CD4-positive, alpha-beta T cell treated with Interleukin-15 for 1 hour (primary cell): ENCODE results near the gene PTPRD.

ENCODE experiments used
- DNase-seq: peaks from one replicate; pipeline ENCODE4 v3.0.0-alpha.2; 2020

The PTPRD gene

DNA sequence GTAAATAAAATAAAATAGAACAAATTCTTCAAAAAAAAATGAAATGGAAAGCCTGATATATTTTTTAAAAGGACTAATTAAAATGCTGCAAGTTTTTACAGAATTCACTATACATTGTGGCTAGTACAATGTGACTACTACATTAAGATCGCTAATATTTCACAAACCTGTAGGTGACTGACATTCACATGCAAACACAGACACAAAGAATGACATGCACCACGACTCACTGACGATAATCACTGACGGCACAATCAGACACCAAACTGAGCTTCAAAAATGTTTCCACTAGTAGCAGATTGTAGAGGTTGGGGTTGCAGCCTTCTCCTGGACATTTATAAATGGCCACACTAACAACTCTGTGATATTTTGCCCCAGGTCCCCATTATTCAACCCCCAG lies 2175.5 kb downstream of the PTPRD start:
- no peak for DNase-seq

DNA sequence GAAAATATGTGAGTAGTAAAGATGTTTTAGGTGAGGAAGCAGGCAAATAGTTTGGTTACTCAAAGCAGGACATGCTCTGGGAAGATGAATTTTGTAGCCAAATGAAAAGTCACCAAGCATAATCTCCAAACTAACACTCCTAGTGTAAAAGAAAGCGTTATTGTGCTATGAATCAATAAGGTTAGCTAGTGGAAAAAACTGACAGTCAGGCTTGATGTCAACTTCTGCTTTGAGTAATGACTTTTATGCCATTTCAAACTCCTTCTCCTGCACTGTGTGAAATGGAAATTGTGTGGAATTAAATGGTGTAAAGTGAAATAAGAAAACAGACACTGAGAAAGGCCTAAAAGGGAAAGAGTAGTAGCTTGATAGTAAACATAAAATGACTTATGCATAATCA lies 2176.0 kb downstream of the PTPRD start:
- DNase-seq: no peak

- DNase-seq: no peak
These were observed 2178.2 kb downstream of the PTPRD start for GRCh38 chr9:8434621-8435020.

DNA sequence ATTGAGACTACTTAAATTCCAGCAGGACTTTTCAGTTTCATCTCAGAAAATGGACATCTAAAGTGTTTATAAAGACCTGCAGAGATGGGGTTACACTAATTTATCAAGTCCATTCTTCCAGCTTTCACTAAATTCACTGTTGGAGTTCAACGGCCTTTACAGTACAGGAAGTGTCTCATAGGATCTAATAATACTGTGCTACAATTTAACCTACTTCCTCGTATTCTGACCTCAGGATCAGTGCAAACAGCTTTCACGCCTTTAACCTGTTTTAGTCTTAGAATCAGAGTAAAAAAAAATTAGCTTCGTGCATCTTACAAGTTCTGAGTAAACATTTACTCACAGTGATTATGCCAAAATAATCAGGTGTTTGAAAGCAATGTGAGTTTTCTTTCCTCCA lies 2180.6 kb downstream of the PTPRD start:
- no peak for DNase-seq

- no peak for DNase-seq
These were observed 2181.3 kb downstream of the PTPRD start for GRCh38 chr9:8431505-8431904.

- no peak for DNase-seq
These were observed 2181.9 kb downstream of the PTPRD start for GRCh38 chr9:8430945-8431344.

- no peak for DNase-seq
These were observed 2183.0 kb downstream of the PTPRD start for GRCh38 chr9:8429768-8430167.

- DNase-seq: no peak
These were observed 2183.6 kb downstream of the PTPRD start for GRCh38 chr9:8429157-8429556.

GRCh38 chr9:8428389-8428788 lies 2184.4 kb downstream of the PTPRD start:
- no peak for DNase-seq

DNA sequence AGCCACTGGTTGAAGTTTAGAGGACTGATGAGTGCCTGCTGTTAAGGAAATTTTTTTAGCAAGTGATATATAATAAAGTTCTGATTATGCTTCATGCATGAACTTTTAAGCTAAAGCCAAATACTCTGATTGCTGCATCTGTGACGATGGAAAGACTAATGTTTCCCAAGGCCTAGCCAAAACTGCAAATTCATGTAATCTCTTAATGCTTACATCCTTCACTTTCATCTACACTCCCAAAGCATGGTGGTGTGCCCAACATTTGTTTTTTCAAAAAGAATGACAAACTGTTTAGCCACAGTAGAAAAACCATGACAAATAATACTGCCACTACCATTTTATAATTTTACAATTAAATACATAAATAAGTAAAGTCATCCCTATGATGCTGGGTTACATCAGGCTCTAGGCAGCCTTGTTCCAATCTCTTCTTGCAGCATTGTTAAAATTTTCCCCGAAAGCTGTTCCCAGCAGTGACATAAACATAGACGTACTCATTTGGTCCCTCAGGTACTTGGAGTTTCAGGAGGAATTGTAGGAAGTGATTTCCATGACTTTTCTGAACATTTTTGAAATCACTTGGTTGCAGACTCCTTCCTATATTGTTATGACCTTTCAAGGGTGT lies 2187.9 kb downstream of the PTPRD start:
- no peak for DNase-seq

GRCh38 chr9:8420416-8420815 lies 2192.4 kb downstream of the PTPRD start:
- DNase-seq: no peak

DNA sequence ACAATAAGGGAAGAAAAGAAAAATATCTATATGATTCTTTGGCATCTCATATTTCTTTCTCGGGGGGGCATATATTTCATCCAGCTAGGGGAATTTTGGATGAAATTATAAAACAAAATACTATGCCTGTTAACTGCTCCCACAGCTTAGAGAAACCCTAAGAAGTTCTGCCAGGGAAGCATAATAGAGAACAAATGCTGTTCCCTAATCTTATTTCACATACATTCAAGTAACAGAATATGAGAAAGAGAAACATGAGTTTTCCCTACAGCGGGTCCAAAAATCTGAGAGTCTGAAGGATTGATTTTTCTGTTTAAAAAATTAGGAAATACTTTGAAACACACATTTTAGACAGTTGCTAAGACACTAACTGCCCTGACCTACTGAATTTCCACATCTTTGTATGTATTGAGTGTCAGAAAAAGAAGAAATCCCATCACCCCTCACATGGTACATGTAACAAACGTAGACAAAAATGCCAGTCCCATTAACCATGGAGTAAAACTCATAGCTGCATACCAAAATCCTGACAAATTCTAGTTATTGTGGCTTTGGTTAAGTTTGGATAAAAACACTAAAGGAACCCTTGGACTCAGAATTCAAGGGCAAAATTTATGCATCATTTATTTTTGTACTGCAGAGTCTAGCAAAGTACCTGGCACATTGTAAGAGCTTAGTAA lies 2193.1 kb downstream of the PTPRD start:
- no peak for DNase-seq

GRCh38 chr9:8417341-8417740 lies 2195.5 kb downstream of the PTPRD start:
- DNase-seq: no peak

GRCh38 chr9:8412327-8412726 lies 2200.5 kb downstream of the PTPRD start:
- no peak for DNase-seq

- no peak for DNase-seq
These were observed 2204.1 kb downstream of the PTPRD start for GRCh38 chr9:8408575-8409190.

DNA sequence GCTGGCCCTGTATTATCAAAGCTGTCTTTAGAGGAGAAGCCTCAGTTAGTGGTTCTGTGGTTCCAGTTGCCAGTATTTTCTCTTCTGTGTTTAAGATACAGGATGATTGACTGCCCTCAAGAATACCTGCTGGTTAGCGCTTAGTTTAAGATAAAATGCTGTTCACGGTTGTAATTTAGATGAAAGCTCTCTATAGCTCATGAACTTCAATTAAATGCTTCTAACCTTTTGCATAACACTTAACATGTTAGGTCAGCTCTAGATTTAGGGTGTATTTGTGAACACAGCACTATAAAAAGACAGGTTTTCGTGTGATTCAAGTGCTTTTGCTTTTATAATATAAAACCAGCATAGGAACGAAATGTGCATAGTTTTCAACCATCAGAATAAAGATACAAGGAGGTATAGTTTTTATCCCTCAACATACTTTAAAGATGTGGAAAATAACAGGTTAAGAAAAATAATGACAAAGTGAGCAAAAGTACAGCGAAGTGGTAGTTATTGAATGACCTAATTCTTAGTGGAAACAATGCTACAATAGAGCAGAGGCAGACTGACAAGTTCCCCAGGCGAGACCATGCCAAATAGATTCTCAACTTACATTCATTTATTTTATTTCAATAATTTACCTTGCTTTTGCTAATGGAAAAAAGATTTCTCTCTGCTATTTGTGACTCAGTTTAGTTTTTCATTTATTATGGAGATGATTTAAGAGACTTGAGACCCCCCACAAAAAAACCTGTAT lies 2210.7 kb downstream of the PTPRD start:
- no peak for DNase-seq

DNA sequence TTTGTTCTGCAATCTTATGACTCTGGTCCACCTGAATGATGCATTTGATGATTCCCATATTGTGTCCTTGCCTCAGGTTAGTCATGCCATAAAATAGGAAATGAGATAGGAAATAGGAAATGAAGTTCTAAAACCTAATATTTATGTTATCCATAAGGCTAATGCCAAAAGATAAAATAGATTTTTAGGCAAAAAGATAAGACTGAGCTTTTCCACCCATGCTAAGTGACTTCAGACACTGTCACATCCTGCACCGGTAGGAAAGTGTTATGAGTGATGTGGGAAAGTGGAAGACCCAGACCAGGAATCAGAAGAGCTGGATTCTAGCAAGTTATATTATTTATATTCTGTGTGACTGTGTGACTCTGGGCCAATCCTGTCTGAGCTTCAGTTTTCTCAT lies 2212.4 kb downstream of the PTPRD start:
- DNase-seq: no peak

GRCh38 chr9:8395022-8395421 lies 2217.8 kb downstream of the PTPRD start:
- no peak for DNase-seq

DNA sequence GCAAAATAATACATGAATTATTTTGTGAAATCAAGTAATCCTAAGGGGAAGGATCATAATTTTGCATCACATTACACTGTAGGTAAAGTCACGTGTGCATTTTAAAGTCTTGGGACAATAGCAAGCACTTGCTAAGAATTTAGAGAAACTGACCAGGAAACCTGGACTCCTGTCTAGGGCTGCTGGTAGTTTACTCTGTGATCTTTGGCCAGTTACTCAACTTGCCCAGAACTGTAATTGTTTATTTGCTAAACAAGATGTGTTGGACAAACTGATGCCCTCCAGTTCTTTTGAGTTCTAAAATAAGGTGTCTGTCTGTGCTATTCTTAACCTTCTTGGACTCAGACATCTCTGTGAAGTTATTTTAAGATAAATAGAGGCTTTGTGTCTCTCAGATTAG lies 2218.5 kb downstream of the PTPRD start:
- no peak for DNase-seq

- no peak for DNase-seq
These were observed 2219.9 kb downstream of the PTPRD start for GRCh38 chr9:8392866-8393265.

DNA sequence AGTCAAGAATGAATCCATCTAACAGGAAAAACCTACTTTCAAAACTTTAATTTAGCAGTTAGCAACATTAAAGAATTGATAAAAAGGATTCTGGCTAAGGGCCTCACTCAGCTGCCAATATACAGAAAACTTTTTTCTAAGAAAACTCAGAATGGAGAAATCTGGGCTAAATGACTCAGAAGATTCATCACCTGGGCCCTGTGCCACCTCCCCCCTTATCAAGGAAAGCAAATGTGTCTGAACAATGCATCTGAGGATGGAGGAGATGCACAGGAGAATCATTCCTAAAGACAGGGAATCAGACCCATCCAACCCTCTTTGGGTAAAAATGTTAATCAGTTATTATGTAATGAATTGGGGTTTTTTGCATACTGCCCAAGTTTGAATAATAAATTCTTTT lies 2221.2 kb downstream of the PTPRD start:
- no peak for DNase-seq

DNA sequence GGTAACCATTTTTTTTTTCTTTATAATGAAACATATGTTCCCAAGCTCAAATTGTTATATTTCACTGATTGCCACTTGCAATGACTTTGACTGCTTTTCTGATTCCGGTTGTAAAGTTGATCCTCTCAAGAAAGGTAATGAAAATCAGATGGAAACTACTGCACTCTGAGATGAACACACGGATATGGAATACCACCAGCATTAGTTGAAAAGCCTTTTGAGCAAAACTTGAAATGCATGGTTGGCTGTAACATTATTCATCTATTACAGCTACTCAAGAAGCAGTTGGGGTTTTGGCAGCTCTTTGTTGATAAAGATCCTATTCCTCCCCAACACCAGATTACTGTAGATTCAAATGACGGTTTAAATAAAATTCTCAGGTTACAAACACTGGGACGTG lies 2221.7 kb downstream of the PTPRD start:
- no peak for DNase-seq

GRCh38 chr9:8390571-8390970 lies 2222.2 kb downstream of the PTPRD start:
- DNase-seq: no peak

DNA sequence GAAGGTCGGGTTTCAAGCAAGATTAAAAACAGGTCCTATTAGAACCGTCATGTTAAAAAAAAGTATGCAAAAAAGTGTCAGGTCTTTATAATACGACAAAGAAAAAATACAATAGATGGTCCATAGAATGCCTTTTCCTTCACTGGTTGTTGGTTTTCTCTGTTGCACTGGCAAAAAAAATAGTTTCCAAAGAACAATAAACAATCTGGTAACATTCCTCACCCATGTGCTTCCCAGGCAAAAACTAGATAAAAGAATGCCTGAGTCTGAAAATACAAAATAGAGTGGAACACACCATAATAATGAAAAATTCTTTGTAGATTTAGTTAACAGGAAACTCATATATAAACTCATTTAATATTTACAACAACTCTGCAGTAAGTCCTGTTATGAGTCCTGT lies 2223.3 kb downstream of the PTPRD start:
- no peak for DNase-seq
